PC-3 (cell line): Measurements from ENCODE around the gene ESRRG. TPM values are rescaled to one million over a fixed set of nuclear protein-coding genes. Genes with fewer than 3 reads are reported as not detected.

Experiments
- ATAC-seq: fragments of 200-7000 bp; cut with Tn5 transposase; 2 replicates; pipeline ENCODE4 v1.9.1; 2020; ENCODE audit warnings: mild to moderate bottlenecking, moderate library complexity
- BruUV-seq: library from RNA; stranded (reverse); fragments of 400-500 nt; replicated peaks from 2 replicates; lab custom pipeline; 2021; lab: Mats Ljungman, UMichigan
- CTCF ChIA-PET: fragments of 300-600 bp; sonication (Branson Sonifier 250); formaldehyde crosslinking; loops from one replicate; lab custom pipeline; 2022; ENCODE audit warnings: antibody characterized with exemption; lab: Charles Lee
- POLR2A ChIA-PET: fragments of 300-600 bp; sonication (Branson Sonifier 250); formaldehyde crosslinking; loops from one replicate; lab custom pipeline; 2022; ENCODE audit warnings: antibody characterized with exemption; ENCODE audit not compliant: unreplicated experiment; lab: Charles Lee
- DNase-seq: peaks from one replicate; pipeline ENCODE4 v3.0.0-alpha.2; 2015
- H2AFZ ChIP-seq: fragments of 300-600 bp; sonication (generic); 2 replicates; pipeline ENCODE4 v1.6.0; 2016; ENCODE audit warnings: antibody characterized with exemption, low read length
- H3F3A ChIP-seq: fragments of 300-600 bp; sonication (generic); one replicate; pipeline ENCODE4 v1.6.0; 2017; ENCODE audit warnings: antibody characterized with exemption, low read length, control low read depth, mild to moderate bottlenecking; ENCODE audit not compliant: unreplicated experiment
- H3K27ac ChIP-seq: fragments of 300-600 bp; sonication (generic); 2 replicates; pipeline ENCODE4 v1.5.1; 2016; ENCODE audit warnings: mild to moderate bottlenecking, low read length
- H3K27me3 ChIP-seq: fragments of 300-600 bp; sonication (generic); 2 replicates; pipeline ENCODE4 v1.6.1; 2016; ENCODE audit warnings: low read length, mixed read lengths
- H3K36me3 ChIP-seq: fragments of 300-600 bp; sonication (generic); 2 replicates; pipeline ENCODE4 v1.6.1; 2016; ENCODE audit warnings: low read depth, mixed run types, low read length, mixed read lengths
- H3K4me1 ChIP-seq: fragments of 300-600 bp; sonication (generic); 2 replicates; pipeline ENCODE4 v1.5.1; 2016; ENCODE audit warnings: low read length; ENCODE audit not compliant: insufficient read depth
- H3K4me2 ChIP-seq: fragments of 300-600 bp; sonication (generic); 2 replicates; pipeline ENCODE4 v1.6.0; 2016; ENCODE audit warnings: low read length
- H3K4me3 ChIP-seq: fragments of 300-600 bp; sonication (generic); 2 replicates; pipeline ENCODE4 v1.5.1; 2016; ENCODE audit warnings: mild to moderate bottlenecking, low read length, mixed read lengths
- H3K79me2 ChIP-seq: fragments of 300-600 bp; sonication (generic); 2 replicates; pipeline ENCODE4 v1.6.1; 2017; ENCODE audit warnings: low read length, mixed read lengths
- H3K9ac ChIP-seq: fragments of 300-600 bp; sonication (generic); 2 replicates; pipeline ENCODE4 v1.6.0; 2016; ENCODE audit warnings: mild to moderate bottlenecking, low read length
- H3K9me2 ChIP-seq: fragments of 300-600 bp; sonication (generic); replicated peaks from 2 replicates; pipeline ENCODE4 v1.6.1; 2016; ENCODE audit warnings: mixed run types, low read length, mixed read lengths
- H3K9me3 ChIP-seq: fragments of 300-600 bp; sonication (generic); 2 replicates; pipeline ENCODE4 v1.6.1; 2016; ENCODE audit warnings: low read length, mixed read lengths
- H4K20me1 ChIP-seq: fragments of 300-600 bp; sonication (generic); 2 replicates; pipeline ENCODE4 v1.6.1; 2016; ENCODE audit warnings: low read length, mixed read lengths
- CTCF ChIP-seq: fragments of 300-600 bp; sonication (generic); conservative IDR thresholded peaks from 2 replicates; pipeline ENCODE4 v1.5.1; 2017; ENCODE audit warnings: antibody characterized with exemption, low read depth, mild to moderate bottlenecking, low read length
- EZH2 ChIP-seq: fragments of 300-600 bp; sonication (generic); IDR thresholded peaks from one replicate; pipeline ENCODE4 v1.6.1; 2017; ENCODE audit warnings: antibody characterized with exemption, mild to moderate bottlenecking, low read length; ENCODE audit not compliant: unreplicated experiment
- EZH2phosphoT487 ChIP-seq: fragments of 300-600 bp; sonication (generic); IDR thresholded peaks from 2 replicates; pipeline ENCODE4 v1.6.1; 2018; ENCODE audit warnings: mild to moderate bottlenecking, antibody characterized with exemption, low read length, borderline replicate concordance
- intact Hi-C: fragments of 100-400 bp; cut with micrococcal nuclease; formaldehyde crosslinking; loops from 2 replicates; pipeline ENCODE4 v1.9.0; 2023
- total RNA-seq: library from RNA; depleted of rRNA; stranded (reverse); fragments of >200 nt; gene quantifications from 2 replicates; pipeline ENCODE4 v1.2.3, GENCODE V29; 2014

ESRRG gene
- total RNA-seq, 1 experiment from 2014 or later, result 1.7 TPM

DNA sequence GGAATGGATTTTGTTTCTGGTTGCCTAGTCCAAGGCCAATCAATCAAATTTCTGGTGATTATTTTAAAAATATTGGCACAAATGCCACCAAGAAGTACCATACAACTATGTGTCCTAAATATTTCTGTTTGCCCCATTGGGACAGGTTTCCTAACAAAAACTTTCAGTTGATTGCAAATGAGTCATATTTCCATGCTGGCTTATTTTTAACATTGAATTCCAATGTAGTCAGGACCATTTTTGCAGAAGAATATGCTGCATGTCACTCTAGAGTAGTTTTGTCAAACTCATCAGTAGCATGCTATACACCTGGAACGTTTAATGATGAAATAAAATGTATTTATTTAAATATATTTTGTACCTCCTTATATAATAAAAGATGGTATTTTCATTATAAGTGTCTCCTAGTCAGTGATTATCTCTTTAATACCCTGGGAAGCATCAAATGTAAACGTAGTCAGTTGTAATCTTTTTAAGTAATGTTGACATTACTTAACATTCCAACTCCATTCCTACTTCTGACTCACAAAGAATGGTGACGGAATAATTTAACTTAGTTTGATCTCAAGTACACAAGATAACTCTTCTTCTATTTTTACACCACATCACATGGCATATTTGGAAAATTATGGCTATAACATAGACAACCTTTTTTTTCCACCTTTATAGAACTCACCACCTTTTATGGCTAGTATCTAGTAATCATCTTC lies 261.0 kb downstream of the ESRRG start:
- intact Hi-C loops, result loop anchor here (5.0 to 10.0 kb wide), 2 partner anchors 240 to 543 kb away; no protein-coding TSS in a partner anchor
- Histone ChIP-seq H3K9me3 (no peaks in the 10 kb centered on the region), H3K9ac (no peak overlapping the region), H2AFZ (no peak overlapping the region), H3K9me2 (no peaks in the 10 kb centered on the region), H3K27me3 (no peaks in the 10 kb centered on the region), H3F3A (no peaks in the 10 kb centered on the region), H3K4me3 (no peak overlapping the region), H3K36me3 (no peaks in the 10 kb centered on the region), H3K27ac (no peak overlapping the region), H3K4me1 (peaks cover 64% of the 10 kb centered on the region), H3K4me2 (no peak overlapping the region), H4K20me1 (no peaks in the 10 kb centered on the region), H3K79me2 (no peaks in the 10 kb centered on the region)
- TF ChIP-seq EZH2phosphoT487, result no peak
- TF ChIP-seq EZH2, result no peak
- TF ChIP-seq CTCF, result no peak
- no peak for ATAC-seq
- POLR2A ChIA-PET, result no interaction called here
- DNase-seq, result peak; percentile 51
- BruUV-seq, result no TSS peak
- CTCF ChIA-PET, result no interaction called here

DNA sequence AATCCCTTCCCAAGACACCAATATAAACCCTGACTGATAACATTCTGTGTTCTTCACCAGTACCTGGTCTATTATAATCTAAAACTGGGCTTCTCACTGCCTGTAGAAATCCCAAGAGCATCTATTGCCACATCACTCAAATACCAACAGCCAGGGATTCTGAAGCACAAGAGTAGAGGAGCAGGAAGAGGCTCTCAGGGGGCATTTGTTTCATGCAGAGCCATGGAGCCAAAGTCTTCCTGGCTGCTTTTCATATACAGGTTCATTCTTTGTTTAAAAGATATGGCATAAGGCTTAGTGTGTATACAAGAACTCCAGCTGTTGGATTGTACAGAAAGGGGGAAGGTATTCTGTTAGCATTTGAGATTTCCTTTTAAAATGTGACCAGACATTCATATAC lies 261.8 kb downstream of the ESRRG start:
- Histone ChIP-seq H2AFZ (no peak overlapping the region), H3K4me3 (no peak overlapping the region), H3K9me2 (no peaks in the 10 kb centered on the region), H3K27me3 (no peaks in the 10 kb centered on the region), H3K27ac (no peak overlapping the region), H3K36me3 (no peaks in the 10 kb centered on the region), H3K4me2 (no peak overlapping the region), H3K9ac (no peak overlapping the region), H3K9me3 (no peaks in the 10 kb centered on the region), H3K4me1 (peaks cover 71% of the 10 kb centered on the region), H4K20me1 (no peaks in the 10 kb centered on the region), H3F3A (no peaks in the 10 kb centered on the region), H3K79me2 (no peaks in the 10 kb centered on the region)
- DNase-seq (no peak), ATAC-seq (no peak)
- no peak for TF ChIP-seq CTCF
- no peak for TF ChIP-seq EZH2
- TF ChIP-seq EZH2phosphoT487, result no peak
- intact Hi-C loops, result loop anchor here (5.0 to 10.0 kb wide), 2 partner anchors 239 to 543 kb away; no protein-coding TSS in a partner anchor
- CTCF ChIA-PET, result no interaction called here
- POLR2A ChIA-PET, result no interaction called here
- no TSS peak for BruUV-seq

DNA sequence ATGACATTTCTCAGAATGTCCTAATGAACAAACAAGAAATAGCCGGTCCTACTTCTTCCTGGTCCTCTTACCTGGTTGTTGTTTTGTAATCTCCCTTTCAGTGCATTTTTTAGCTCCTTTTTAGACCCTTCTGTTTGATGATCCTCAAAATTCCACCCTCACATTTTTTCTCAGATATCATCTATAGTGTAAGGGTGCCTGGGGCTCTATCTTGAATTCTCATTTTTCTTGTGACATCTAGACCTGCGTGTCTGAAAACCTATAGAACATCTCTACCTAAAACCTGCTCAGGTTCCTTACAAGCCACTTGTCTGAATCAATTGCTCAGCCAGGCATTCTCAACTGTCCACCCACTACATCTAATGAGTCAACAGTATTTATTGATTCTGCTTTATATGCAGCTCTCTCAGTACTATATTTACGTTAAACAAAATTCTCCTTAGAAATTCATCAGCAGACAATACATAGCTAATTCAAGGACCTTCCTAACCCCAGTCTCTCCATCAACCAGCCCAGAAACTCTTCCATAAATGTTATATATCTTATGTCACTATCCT lies 263.5 kb downstream of the ESRRG start:
- Histone ChIP-seq H4K20me1 (no peaks in the 10 kb centered on the region), H3K9me2 (no peaks in the 10 kb centered on the region), H3K4me3 (no peak overlapping the region), H3F3A (no peaks in the 10 kb centered on the region), H3K27ac (no peak overlapping the region), H3K36me3 (no peaks in the 10 kb centered on the region), H3K27me3 (no peaks in the 10 kb centered on the region), H3K4me1 (peaks cover 71% of the 10 kb centered on the region), H3K9ac (no peak overlapping the region), H3K9me3 (no peaks in the 10 kb centered on the region), H3K79me2 (no peaks in the 10 kb centered on the region), H2AFZ (no peak overlapping the region), H3K4me2 (peak overlapping the region; percentile 26)
- DNase-seq, result peak; percentile 75
- peak; percentile 4; the same call in 1 of the 2 replicates for ATAC-seq
- intact Hi-C loops, result loop anchor here (5.0 to 10.0 kb wide), 3 partner anchors 98 to 545 kb away; no protein-coding TSS in a partner anchor
- ChIA-PET CTCF (no interaction called here), POLR2A (no interaction called here)
- no TSS peak for BruUV-seq
- TF ChIP-seq EZH2, result no peak
- no peak for TF ChIP-seq CTCF
- TF ChIP-seq EZH2phosphoT487, result no peak
